Measurements from ENCODE around the gene TPM3.

GRCh38 chr1:154212083-154212482 lies 20.2 kb upstream of the TPM3 start:
- TF ChIP-seq CTCF (IDR thresholded peaks at IDR 0.05) (no peak), POLR2A (IDR thresholded peaks at IDR 0.05; ENCODE audit: low read length) (no peak), RAD21 (conservative IDR thresholded peaks at IDR 0.05 in 1 of 2, IDR thresholded peaks at IDR 0.05 in 1 of 2) (no peak), ELK1 (IDR thresholded peaks at IDR 0.05; ENCODE audit: low read depth, low read length) (no peak)
